Omental fat pad (tissue), 4 donors: ENCODE data around the gene TBC1D22A. TPM values are rescaled to one million over a fixed set of nuclear protein-coding genes. Genes with fewer than 3 reads are reported as not detected.

Source experiments
- ATAC-seq: fragments of 150-250 bp; one replicate; pipeline ENCODE4 v1.9.1; 2016; ENCODE audit warnings: mild to moderate bottlenecking, moderate library complexity; ENCODE audit not compliant: low FRiP score
- DNase-seq: peaks from one replicate; pipeline ENCODE4 v3.0.0-alpha.2; 2019; ENCODE audit warnings: low spot score
- CTCF ChIP-seq, 3 donors: fragments of 450-650 bp; IDR thresholded peaks; one replicate each; pipeline ENCODE4 v1.5.1; 2016 to 2017; ENCODE audit warnings: antibody characterized with exemption in 3 of 3, mild to moderate bottlenecking in 3 of 3, moderate library complexity in 2 of 3
- total RNA-seq, 4 donors: library from RNA; depleted of rRNA; stranded (reverse); fragments of >200 nt; gene quantifications; one replicate each; pipeline ENCODE4 v1.1.0, GENCODE V29; 2016

The TBC1D22A gene
- total RNA-seq, 4 donors from 2014 or later: 21.3 to 31.2 (median 24.5) TPM

DNA sequence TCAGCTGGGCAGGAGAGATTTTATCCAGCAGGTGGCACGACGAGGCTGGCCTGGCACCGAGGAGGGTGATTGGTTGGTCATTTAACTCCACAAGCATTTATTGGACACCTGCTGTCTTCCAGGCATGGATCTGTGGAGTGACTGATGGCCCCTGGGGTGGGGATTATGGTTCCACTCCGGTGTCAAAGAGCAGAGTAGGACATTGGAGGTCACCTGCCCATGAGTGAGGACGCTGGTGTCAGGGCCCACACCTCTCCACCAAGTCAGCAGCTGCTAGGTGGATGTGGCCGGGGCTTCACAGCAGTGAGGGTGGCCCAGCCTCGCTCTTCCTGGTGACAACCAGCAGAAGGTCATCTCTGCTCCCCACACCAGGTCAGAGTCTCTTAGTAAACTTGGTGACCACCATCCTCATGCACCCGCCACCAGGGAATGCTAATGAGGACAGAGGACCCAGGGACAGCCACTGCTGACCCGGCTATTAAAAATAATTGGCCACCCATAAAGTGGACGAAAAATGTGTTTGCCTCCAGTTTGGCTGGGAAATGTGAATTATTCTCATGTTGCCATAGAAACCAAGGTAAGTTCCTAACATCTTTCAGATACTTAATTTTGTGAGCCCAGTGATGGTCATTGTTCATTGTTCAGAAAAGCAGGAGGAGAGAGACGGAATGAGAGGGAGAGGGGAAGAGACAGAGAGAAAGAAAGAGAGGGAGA, 428.7 kb downstream of the TBC1D22A start:
- DNase-seq (no peak), ATAC-seq (no peak)
- TF ChIP-seq CTCF (IDR thresholded peaks at IDR 0.05): no peak

DNA sequence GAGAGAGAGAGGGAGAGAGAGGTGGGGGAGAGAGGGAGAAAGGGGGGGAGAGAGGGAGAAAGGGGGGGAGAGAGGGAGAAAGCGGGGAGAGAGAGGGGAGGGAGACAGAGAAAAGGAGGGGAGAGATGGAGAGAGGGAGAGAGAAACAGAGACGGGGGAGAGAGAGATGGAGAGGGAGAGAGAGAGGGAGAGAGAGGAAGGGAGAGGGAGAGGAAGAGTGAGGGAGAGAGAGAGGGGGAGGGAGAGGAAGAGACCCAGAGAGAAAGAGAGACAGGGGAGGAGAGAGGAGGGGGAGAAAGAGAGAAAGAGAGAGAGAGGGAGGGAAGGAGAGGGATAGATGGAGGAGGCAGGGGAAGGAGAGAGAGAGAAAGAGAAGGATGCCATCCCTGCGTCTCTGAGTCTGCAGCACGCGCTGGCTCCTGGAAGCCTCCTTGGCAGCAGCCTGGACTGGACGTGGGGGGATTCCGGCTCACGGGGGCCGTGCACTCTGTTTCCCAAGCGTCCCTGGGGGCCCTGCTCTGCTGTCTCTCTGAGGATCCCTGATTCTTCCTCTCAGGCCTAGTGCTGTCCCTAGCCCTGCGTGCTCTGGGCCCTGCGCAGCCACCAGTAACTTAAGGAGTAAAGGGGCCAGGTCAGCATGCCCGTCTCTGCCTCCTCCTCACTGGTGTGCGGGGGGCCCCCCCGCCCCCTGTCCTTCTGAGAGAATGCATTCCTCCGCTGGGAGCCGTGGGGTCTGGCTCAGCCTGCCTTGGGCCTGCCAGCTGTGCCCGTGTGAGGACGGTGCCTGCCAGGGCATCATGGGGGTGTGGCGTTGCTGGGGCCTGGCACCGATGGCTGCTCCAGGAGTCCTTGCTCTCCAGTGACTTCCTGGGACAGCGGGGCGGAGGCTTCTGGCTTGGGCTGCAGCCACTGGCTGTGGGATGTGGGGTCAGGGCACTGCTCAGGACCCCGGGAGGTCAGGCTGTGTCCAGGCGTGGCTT, 429.5 kb downstream of the TBC1D22A start:
- peak; percentile 15 for DNase-seq
- no peak for TF ChIP-seq CTCF (IDR thresholded peaks at IDR 0.05)

DNA sequence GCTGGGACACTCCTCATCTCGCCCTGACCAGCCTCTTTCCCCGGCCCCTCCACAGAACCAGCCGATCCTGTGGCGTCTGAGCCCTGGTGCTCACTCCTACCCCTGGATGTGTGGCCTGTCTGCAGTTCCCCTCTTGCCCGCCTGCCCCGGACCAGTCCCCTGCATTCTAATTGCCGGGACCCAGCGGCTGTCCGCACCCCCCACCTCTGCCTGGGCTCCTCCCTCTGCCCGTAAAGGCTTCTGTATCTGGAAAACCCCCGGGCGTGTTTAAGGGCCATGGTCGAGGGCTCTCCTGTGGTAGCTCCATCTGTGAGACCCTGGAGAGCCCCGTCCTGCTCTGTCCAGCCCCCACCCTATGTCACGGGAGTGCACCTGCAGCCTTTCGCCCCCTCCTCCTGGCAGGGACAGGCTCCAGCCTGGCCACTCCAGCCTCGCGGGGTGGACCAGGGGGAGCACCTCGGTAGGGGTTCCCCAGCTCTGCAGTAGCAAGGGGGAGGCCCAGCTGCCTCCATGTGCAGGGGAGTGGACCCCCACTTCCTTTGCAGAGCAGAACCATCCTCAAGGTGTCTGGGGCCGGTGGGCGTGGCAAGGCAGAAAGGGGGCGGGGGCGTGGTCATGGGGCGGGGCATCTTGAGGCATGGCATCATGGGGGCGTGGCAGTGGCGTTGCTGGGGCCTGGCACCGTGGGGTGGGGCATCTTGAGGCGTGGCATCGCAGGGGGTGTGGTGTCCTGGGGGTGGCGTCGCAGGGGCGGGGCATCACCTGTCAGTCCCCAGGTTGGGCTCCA, 430.4 kb downstream of the TBC1D22A start:
- DNase-seq (peak; percentile 14), ATAC-seq (no peak)

More for the DNA sequence above, 429.5 kb downstream of the TBC1D22A start:
- no peak for ATAC-seq

GRCh38 chr22:47193606-47194329, 431.3 kb downstream of the TBC1D22A start:
- DNase-seq (peak; percentile 15), ATAC-seq (no peak)
- no peak for TF ChIP-seq CTCF (IDR thresholded peaks at IDR 0.05)

More for the DNA sequence above, 430.4 kb downstream of the TBC1D22A start:
- no peak for TF ChIP-seq CTCF (IDR thresholded peaks at IDR 0.05)

DNA sequence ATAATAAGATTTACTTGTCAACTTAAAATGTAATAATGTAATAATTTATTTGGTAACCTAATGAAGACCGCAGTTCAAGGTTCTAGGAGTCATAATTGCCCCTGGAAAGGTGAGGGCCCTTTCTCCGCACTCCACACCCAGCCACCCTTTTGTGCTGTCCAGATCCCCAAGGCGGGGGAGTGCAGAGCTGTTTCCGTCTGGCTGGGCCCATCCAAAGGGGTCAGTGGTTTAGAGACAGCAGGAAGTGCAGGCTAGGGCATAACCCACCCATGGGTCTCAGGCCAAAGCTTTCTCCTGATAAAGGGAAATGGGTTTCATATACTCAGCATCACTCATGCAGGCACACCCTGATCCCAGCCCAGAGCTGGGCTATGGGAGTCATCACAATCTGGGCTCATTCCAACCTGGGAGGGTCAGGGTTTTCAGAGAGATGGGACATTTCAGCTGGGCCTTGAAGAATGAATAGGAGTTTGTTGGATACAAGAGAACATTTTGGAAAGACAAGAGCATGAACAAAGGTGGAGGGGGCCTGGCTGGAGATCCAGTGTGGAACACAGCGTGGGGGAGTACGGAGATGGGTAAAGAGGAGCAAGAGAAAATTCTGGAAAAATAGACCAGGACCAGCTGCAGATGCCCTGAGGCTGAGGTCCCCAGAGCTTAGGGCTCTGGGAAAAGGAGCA, 432.2 kb downstream of the TBC1D22A start:
- TF ChIP-seq CTCF (IDR thresholded peaks at IDR 0.05): no peak

GRCh38 chr22:47195156-47195483, 432.7 kb downstream of the TBC1D22A start:
- DNase-seq (no peak), ATAC-seq (no peak)
- no peak for TF ChIP-seq CTCF (IDR thresholded peaks at IDR 0.05)

More for the DNA sequence above, 432.2 kb downstream of the TBC1D22A start:
- peak; percentile 1 for DNase-seq
- no peak for ATAC-seq
